Right renal pelvis (tissue), 4 donors: Measurements from ENCODE around the gene BRD9. TPM values are rescaled to one million over a fixed set of nuclear protein-coding genes. Genes with fewer than 3 reads are reported as not detected.
"Not testable (repeated sequence)": the region's sequence is repeated elsewhere in the genome, so short reads cannot be mapped to it uniquely, and the experiment has no call there.

ENCODE experiments used
- DNase-seq, 4 donors: peaks; one replicate each; pipeline ENCODE4 v3.0.0-alpha.2; 2013; ENCODE audit warnings: low read depth in 4 of 4, low spot score in 3 of 4, missing footprints in 1 of 4
- polyA plus RNA-seq, 4 donors: library from polyadenylated mRNA; unstranded; fragments of 120-200 nt; gene quantifications; one replicate each; pipeline ENCODE4 v1.2.1, GENCODE V29; 2013; ENCODE audit not compliant: insufficient read length in 4 of 4

BRD9 gene
- polyA plus RNA-seq, 4 donors, result 33.0 to 38.8 (median 36.7) TPM

GRCh38 chr5:861442-862366 is 30.9 kb downstream of the BRD9 start:
- no peak for DNase-seq

DNA sequence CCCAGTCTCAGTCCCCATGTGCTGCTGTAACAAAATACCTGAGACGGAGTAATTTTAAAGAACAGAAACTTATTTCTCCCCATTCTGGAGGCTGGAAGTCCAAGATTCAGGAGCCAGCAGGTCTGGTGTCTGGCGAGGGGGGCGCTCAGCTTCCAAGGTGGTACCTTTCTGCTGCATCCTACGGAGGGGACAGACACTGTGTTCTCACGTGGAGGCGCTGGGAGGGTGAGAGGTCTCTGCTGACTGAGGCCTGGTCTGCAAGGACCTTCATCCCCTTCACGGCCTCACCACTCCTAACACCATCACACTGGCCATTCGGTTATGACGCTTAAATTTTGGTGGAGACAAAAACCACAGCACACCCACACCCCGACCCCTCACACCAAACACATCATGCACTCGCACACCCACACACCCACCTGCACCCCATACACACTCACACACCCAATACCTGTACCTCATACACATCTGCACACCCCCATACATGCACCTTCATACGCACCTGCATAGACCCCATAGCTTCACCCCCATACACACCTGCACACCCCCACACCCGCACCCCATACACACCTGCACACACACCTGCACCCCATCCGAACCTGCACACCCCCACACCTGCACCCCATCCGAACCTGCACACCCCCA is 32.0 kb downstream of the BRD9 start:
- no peak for DNase-seq

- DNase-seq, result no peak
Observed at GRCh38 chr5:859798-860296, 32.8 kb downstream of the BRD9 start.

DNA sequence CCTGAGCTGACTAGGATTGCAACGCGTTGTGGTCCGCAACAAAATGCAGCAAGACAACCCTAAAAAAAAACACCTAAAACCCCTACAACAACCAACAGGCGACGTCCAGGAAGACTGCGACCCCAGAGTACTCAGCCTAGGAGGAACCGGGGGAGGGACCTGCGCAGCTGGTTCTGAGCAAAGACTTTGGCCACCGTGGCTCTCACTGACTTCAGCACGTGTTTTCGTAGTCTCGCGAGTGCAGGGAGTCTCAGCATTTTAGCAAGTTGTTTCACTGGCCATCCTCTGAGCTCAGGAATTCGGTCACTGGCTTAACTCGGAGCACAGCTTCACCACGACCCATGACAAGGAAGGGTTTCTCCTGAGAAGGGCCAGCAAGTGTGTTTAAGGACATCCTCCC is 33.2 kb downstream of the BRD9 start:
- no peak for DNase-seq

DNA sequence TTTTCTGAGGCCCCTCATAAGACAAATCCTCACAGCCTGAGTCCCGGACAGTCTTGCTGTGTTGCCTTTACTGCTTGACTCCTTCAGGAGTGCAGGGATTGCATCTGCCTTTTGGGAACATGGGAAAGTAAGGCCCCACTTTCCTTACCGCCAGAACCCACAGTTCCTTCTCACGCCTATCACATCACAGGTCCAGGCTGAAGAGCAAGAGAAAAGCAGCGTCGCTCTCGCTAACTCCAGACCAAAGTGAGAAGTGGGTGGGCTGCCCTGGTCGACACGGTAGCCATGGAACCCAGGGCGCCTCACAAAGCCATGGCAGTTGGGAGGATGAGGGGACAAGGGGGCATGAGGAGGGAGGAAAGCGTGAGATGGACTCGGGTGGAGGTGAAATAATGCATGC is 33.9 kb downstream of the BRD9 start:
- DNase-seq, result no peak

DNA sequence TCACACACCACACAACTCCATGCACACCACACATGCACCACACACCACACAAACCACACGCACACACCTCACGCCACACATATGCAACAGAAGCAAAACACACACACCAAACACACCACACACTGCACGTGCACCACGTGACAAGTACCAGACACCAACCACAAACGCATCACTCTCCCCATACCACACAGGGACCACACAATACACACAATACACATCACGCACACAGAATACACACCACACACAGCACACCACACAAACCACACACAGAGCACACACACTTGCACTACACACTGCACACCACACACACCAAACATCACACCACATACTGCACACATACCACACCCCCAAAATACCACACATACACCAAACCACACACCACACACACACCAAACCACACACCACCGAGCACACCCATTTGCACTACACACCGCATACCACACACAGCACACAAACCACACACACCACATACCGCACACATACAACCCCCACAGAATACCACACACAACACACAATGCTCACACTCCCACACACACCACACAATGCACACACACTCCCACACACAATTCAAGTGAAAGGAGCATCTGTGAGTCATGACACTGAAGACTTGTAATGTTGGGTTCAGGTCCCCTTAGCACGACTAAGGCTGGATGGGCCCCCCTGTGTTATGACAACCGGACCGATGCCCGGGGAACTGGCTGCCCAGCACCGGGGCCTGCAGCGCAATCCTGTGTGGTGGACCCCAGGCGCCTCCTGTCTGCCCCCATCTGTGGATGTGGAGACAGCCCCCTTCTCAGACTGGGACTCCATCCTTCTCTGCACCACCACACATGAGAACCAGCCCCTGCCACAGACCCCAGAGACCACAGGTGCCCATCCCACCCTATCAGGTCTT is 35.8 kb downstream of the BRD9 start:
- no peak for DNase-seq

DNA sequence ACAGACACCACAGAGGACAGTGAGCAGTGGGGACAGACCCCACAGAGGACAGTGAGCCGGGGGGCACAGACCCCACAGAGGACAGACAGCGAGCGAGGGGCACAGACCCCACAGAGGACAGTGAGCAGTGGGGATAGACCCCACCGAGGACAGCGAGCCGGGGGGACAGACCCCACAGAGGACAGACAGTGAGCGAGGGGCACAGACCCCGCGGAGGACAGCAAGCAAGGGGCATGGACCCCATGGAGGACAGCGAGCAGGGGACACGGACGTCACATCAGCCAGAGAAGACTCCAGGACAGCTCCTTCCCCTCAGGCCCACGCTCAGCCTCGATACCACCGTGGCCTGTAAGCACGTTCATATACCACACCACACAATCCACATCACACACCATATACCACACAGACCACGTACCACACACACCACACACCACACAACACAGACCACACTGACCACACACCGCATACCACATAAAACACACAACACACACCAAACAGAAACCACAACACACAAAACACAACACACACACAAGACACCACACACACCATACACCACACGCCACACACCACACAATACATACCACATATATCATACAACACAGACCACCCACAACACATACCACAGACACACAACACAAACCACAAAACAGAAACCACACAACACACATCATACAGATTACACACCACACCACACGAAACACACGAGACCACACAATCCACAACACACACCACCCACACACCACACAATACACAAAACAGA is 36.6 kb downstream of the BRD9 start:
- no peak for DNase-seq

GRCh38 chr5:854966-855743 is 37.4 kb downstream of the BRD9 start:
- DNase-seq, result no peak

GRCh38 chr5:854217-854616 is 38.4 kb downstream of the BRD9 start:
- no peak for DNase-seq

GRCh38 chr5:853416-854090 is 39.0 kb downstream of the BRD9 start:
- DNase-seq, result not testable (repeated sequence)

GRCh38 chr5:852431-853401 is 39.9 kb downstream of the BRD9 start:
- DNase-seq, result no peak

GRCh38 chr5:852018-852417 is 40.6 kb downstream of the BRD9 start:
- no peak for DNase-seq

DNA sequence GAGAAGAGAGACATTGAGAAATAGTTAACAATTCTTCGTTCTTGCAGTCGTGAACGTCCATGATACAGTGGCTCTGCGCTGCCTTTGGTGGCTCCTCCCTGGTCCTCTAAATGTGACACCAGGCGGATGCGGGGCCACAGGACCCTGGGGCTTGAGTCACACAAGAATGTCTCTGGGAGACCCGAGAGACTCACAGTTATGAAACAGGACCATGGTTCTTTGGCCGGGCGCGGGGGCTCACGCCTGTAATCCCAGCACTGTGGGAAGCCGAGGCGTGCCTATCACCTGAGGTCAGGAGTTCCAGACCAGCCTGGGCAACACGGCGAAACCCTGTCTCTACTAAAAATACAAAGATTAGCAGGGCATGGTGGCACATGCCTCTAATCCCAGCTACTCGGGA is 41.0 kb downstream of the BRD9 start:
- no peak for DNase-seq

DNA sequence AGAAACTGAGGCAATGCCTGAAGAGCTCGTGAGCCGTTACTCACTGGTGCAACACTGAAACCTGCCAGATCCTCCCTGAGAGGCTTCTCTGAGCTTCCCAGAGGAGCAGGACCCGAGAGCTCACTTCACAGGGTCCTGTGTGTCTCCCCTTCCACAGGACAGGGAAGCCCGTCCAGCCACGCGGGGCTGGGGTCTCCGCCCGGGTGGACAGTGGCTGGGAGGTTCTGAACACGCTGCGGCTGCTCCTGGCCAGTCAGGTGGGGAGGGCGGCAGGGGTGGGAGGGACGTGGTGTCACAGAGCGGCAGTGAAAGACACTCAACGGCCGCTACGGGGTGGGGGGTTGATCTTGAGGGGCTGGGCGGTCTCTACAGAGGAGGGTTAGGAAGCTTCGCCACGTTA is 41.5 kb downstream of the BRD9 start:
- DNase-seq, result no peak

DNA sequence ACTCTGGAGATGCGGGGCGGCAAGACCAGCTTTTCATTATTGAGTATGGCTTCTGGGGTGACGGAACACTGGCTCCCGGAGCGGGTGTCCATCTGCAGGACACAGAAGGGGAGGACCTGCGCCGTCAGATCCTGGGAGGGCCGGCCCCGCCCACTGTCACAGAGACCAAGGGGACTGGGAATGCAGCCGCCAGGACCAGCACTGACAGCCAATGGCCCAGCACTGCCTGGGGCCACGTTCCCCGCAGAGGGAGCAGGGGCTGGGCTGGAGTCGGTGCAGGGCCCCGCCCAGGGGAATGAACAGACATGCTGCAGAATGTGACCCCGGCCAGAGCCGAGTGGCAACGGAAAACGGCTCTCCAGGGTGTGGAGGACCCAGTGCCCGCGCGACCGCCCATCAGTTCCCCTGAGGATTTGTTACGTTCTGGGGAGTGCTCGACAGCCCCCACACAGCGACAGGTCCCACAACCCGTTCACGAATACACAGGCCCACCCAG is 42.0 kb downstream of the BRD9 start, which contains the start of gene ZDHHC11:
TSS of gene ZDHHC11 (minus strand) at position 476 of the 496 bp plus-strand sequence. CDS start at position 92, 384 bp downstream.
- no peak for DNase-seq

DNA sequence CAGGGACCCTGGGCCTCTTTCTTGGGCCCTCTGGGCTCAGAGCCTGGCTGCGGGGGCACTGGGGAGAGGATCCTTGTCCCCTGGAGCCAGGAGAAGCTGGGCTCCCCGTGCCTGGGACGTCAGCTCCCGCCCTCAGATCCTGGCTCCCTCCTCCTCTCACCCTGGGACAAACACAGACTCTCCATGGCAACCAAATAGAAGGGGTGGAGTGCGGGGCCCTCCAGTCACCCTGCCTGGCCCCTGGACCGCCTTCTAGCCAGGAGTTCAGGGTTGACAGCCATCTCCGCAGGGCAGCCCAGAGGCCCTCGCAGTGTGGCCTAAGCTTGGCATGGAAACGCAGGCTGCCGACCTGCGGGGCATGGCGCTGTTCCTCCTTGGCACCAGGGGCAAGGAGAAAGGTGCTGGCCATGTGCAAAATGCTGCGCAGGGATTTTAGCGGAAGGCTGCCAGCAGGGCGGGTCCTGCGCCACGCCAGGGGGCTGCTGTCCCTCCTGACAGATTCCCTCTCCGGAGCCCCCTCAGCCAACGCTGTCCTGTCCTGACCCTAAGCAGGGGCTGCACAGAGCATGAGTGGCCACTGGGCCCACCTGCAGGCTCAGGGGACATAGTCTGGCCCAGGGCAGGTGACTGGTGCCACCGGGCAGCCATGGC is 42.8 kb downstream of the BRD9 start:
- DNase-seq, result peak in 2 of 4 donors; percentile 35 to 51

GRCh38 chr5:848671-849111 is 43.9 kb downstream of the BRD9 start:
- DNase-seq, result no peak
